ENCODE measurements around the gene CPB1.

Gene CPB1

DNA sequence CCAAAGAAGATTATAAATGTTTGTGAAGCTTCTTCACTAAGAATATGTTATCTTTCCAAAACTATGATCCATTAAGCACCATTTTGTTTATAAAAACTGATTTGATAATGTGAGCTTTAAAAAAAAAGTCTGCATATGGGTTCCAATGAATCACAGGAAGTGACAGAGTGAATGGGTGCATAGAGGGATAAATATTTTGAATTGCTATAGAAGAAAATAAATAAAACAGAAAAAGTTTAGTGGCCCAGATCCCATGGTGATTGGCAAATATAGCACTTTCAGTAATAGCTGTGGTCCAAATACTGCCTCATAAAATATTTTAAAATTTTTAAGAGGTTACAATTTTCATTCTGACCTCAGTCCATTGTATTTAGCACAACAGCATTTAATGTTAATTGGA, 56.6 kb downstream of the CPB1 start:
- DNase-seq = no peak

DNA sequence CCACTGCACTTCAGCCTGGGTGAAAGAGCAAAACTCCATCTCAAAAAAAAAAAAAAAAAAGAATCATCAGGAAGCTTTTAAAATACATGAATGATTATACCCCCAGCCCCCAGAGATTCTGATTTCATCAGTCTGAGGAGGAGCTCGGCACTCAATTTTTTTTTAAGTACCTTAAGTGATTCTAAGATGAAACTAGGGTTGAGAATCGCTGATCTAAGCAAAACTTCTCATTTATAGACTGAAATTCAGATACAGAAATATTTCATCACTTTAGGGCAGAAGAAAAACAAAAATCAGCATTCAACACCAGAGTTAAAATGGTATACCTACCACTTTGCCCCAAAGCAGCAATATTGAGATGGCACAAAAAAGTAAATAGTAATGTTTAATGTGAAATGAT, 62.2 kb downstream of the CPB1 start:
- DNase-seq = no peak

DNA sequence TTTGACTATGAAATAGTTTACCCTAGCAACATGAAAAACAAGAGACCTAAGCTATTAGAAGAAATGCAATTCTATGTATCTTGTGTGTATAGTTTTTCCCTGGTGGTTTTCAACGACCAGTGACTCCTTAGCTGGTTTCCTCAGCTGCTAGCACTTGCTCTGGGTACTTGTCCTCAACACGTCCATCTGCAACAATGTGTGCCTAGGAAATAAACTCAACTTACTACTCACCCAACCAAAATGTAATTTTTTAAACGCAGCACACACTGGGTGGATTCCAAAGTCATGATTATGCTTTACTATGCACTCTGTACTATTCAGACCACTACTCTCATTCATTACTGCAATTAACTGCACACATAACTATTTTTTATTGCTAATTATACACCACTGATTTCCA, 68.5 kb downstream of the CPB1 start:
- DNase-seq = no peak

DNA sequence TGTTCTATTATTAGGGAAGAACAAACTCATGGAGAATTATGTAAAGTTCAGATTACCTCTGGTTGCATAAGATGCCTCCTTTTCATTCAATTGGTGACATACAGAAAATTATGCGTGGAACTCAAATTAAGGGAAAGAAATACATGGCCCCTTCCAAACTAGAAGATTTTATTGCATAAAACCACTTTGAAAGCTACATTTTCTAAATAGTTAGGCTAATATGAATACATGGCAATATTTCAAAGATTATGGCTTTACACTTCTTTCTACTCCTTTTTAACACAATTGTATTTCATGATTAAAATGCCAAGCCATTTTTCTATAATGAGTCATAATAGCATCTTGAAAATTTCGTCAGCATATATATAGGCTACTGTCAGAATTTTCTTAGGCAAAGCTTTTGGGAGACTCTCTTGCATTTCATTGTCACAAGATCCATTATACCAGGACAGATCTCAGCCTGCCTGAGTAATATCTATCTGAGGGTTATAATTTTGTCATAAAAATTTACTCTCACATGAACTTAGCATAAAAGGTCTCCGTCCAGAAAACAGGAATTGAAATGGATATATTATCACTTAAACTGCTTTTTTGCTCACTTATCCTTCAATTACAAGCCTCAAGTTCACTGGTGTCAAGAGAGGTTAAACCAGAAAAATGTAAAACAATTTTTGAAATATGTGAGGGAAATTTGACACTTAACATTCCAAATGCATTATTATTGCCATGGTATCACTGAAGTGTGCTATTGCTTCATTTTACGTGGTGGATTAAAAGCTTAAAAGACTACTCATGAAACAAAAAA, 74.6 kb downstream of the CPB1 start:
- no peak for DNase-seq

DNA sequence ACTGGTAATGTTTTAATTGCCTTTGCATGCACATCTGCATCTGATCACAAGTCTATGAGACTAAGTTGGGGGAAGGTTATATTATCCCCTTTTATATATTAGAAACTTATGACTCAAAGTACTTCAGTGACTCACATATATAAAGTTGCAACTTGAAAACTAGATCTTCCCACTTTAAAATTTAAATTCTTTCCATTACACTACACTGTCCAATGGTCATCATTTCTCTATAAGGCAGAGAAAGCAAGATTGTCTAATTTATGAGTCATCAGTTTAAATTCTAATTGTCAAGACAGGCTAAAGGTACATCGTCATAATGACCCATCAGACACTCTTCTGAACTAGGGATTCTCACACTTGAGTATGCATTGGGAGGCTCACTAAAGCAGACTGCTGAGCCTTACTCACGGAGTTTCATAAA, 75.4 kb downstream of the CPB1 start:
- no peak for DNase-seq

DNA sequence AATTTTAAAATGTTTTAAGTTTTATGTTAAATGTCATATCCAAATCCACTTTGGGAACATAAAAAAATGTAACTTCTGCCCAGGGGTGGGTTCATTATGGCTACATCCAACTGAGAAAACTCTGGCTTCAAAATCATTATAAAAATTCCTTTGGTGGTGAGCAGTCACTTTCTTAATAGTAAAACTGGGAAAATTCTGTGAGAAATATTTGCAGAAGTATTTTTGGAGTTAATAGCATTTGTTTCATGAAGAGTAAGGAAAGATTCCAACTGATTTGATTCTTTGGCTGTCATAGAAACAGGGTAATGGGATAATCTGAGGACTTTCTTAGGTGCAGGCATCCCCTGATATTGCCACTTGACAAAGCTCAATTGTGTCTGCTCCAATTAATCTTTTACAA, 76.3 kb downstream of the CPB1 start:
- no peak for DNase-seq

DNA sequence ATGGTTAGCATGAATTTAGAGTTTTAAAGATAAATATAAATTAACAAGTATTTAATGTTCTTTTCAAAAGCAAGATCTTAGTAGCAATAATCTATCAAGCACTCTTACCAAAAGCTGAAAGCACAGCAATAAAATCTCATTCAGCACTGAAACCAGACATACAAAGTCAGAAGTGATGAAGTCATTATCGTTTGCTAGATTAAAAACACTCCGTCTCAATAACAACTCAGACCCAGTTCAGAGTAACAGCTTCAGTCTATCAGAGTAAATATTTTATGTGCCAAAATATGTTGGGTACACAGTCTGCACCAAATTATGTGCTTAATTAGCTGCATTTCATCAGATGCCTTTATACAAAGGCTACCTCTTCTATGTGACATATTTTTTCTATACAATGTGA, 79.1 kb downstream of the CPB1 start:
- DNase-seq = no peak

All from NCI-H187 (cell line).